ENCODE results near the gene RHOT1.

Gene RHOT1

DNA sequence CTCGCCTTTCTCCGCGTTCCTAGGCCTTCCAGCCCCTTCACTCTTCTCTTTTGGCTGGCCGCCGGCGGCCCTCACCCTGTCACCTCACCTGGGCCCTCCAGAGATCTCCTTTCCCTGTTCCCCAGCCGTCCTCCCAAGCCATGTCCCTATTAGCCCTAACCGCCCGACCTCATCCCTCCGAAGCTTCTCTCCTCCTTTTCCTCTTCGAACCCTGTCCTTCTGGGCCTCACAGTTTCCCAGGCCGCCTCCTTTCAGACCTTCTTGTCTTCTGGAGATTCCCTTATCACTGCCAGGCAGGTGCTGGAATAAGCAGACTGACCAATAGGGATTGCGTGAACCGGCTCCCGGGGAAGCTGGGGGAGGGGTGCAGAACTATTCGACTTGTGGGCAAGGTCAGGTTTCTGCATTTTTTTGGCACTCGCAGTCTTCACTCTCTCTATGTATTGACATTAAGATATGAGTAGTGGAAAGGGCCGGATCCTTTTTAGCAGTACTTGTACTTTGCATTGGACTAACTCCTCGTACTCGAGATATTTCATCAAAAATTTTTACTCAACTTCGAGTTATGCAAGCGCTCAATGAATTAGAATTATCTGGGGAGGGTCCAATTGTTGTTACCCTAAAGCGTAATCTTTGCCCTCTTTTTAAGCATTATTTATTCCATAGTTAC is 690 bp downstream of the RHOT1 start:
- TF ChIP-seq SIN3A (IDR thresholded peaks at IDR 0.05; ENCODE audit: borderline replicate concordance, insufficient read depth, low read length) = no peak
- TF ChIP-seq TAF1 (IDR thresholded peaks at IDR 0.05; ENCODE audit: borderline replicate concordance, insufficient read depth, low read length) = no peak

DNA sequence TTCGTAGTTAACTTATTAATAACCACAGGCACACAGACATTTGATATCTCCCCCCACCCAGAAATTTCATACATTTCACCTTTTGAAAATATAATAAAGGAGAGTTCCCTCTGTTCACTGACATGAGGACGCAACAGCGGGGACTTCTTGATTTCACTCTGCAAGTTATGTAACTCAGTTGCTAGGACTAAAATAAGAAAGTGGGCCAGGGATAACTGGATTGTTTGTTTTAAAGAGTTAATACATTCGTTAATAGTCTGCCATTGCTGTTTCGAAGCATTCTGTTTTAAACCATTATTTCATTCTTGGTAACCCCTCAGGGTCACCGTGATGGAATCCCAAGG is 1.2 kb downstream of the RHOT1 start:
- TF ChIP-seq SIN3A (IDR thresholded peaks at IDR 0.05; ENCODE audit: borderline replicate concordance, insufficient read depth, low read length) (no peak), TAF1 (IDR thresholded peaks at IDR 0.05; ENCODE audit: borderline replicate concordance, insufficient read depth, low read length) (no peak), FOXP2 (optimal IDR thresholded peaks at IDR 0.05; ENCODE audit: borderline replicate concordance, extremely low read depth, extremely low read length, insufficient read depth) (no peak), POLR2AphosphoS5 (IDR thresholded peaks at IDR 0.05; ENCODE audit: low read depth, low read length) (no peak)
- TF ChIP-seq, protein P1, sequence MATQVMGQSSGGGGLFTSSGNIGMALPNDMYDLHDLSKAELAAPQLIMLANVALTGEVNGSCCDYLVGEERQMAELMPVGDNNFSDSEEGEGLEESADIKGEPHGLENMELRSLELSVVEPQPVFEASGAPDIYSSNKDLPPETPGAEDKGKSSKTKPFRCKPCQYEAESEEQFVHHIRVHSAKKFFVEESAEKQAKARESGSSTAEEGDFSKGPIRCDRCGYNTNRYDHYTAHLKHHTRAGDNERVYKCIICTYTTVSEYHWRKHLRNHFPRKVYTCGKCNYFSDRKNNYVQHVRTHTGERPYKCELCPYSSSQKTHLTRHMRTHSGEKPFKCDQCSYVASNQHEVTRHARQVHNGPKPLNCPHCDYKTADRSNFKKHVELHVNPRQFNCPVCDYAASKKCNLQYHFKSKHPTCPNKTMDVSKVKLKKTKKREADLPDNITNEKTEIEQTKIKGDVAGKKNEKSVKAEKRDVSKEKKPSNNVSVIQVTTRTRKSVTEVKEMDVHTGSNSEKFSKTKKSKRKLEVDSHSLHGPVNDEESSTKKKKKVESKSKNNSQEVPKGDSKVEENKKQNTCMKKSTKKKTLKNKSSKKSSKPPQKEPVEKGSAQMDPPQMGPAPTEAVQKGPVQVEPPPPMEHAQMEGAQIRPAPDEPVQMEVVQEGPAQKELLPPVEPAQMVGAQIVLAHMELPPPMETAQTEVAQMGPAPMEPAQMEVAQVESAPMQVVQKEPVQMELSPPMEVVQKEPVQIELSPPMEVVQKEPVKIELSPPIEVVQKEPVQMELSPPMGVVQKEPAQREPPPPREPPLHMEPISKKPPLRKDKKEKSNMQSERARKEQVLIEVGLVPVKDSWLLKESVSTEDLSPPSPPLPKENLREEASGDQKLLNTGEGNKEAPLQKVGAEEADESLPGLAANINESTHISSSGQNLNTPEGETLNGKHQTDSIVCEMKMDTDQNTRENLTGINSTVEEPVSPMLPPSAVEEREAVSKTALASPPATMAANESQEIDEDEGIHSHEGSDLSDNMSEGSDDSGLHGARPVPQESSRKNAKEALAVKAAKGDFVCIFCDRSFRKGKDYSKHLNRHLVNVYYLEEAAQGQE (IDR thresholded peaks at IDR 0.05; ENCODE audit: insufficient read depth in 1 of 2, low read depth in 2 of 2, low read length in 2 of 2) = no peak

DNA sequence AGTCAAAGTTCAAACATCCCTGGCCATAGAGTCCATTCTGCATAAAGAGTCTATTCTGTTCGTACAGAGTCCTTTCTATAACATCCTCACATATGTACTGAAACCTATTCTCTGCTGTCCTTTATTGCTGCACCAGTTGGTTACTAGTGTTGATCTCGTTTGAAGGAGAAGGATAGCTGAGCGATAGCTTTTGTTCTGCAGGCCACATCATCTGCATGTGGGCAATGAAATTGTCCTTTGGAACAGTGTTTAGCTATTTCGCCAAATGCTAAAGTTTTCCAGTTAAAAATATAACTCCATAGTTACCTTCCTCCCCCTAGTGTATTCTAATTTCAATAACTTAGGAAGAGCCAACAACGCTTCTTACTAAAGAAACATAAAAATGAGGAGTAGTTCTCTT is 6.0 kb downstream of the RHOT1 start:
- TF ChIP-seq SIN3A (IDR thresholded peaks at IDR 0.05; ENCODE audit: borderline replicate concordance, insufficient read depth, low read length) = no peak
- TF ChIP-seq, protein P1 (IDR thresholded peaks at IDR 0.05; ENCODE audit: insufficient read depth in 1 of 2, low read depth in 2 of 2, low read length in 2 of 2) = no peak
- TF ChIP-seq POLR2AphosphoS5 (IDR thresholded peaks at IDR 0.05; ENCODE audit: low read depth, low read length) = no peak
- no peak for TF ChIP-seq TAF1 (IDR thresholded peaks at IDR 0.05; ENCODE audit: borderline replicate concordance, insufficient read depth, low read length)
- no peak for TF ChIP-seq FOXP2 (optimal IDR thresholded peaks at IDR 0.05; ENCODE audit: borderline replicate concordance, extremely low read depth, extremely low read length, insufficient read depth)

DNA sequence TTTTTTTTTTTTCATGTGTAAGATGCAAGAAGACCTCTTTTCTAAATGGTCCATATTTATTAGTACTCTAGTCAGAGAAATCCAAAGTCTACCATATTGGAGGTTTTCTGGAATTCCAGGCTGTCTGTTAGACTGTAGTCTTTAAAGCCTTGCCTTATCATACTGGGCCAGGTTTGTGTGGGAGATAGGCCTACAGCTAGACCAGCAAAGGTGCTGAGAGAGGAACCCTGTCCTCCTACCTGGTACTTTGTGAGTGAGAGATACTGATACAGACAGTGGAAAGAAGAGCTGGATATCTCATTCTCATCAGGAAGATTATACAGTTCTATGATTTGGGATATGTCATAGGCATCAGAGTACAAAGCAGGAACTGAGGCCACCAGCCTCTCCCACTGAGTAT is 8.1 kb downstream of the RHOT1 start:
- TF ChIP-seq, protein P1 (IDR thresholded peaks at IDR 0.05; ENCODE audit: insufficient read depth in 1 of 2, low read depth in 2 of 2, low read length in 2 of 2) = no peak
- no peak for TF ChIP-seq FOXP2 (optimal IDR thresholded peaks at IDR 0.05; ENCODE audit: borderline replicate concordance, extremely low read depth, extremely low read length, insufficient read depth)
- no peak for TF ChIP-seq TAF1 (IDR thresholded peaks at IDR 0.05; ENCODE audit: borderline replicate concordance, insufficient read depth, low read length)
- TF ChIP-seq POLR2AphosphoS5 (IDR thresholded peaks at IDR 0.05; ENCODE audit: low read depth, low read length) = no peak
- no peak for TF ChIP-seq SIN3A (IDR thresholded peaks at IDR 0.05; ENCODE audit: borderline replicate concordance, insufficient read depth, low read length)

DNA sequence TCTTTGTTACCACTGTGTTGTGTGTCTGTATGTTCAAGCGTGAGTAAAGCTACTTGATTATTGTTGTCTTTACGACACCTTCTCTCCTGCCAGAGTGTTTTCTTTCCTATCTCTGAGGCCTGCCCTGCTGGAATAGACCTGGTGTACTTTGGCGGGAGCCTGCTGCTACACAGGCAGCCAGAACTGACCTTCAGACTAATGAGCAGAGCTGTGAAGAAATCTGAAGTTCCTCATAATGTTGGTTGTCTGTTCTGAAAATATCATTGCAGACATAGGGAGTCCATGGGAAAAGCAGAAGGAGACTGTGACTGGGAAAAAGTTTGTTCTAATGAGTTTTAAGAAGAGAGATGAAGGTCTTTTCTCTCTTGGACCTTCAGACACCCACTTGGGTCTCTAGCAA is 9.8 kb downstream of the RHOT1 start:
- TF ChIP-seq, protein P1 (IDR thresholded peaks at IDR 0.05; ENCODE audit: insufficient read depth in 1 of 2, low read depth in 2 of 2, low read length in 2 of 2) = no peak
- TF ChIP-seq TAF1 (IDR thresholded peaks at IDR 0.05; ENCODE audit: borderline replicate concordance, insufficient read depth, low read length) = no peak

All from PFSK-1 (cell line).